Esophagus squamous epithelium (tissue), 5 donors: Measurements from ENCODE around the gene NELL1. TPM values are rescaled to one million over a fixed set of nuclear protein-coding genes. Genes with fewer than 3 reads are reported as not detected.
A peak's percentile ranks its signal among the peaks of the same experiment; 100 is the strongest.

Source experiments
- DNase-seq: peaks from one replicate; lab custom pipeline; 2025; lab: John Stamatoyannopoulos, UW
- H3K27ac ChIP-seq, 4 donors: fragments of 200-600 bp; sonication (generic); one replicate each; pipeline ENCODE4 v1.5.1; 2016 to 2019; ENCODE audit warnings: mild to moderate bottlenecking in 1 of 4
- H3K27me3 ChIP-seq, 4 donors: fragments of 200-600 bp; sonication (generic); 1 replicate in 3 of 4; 2 replicates in 1 of 4; pipeline versions ENCODE4 v1.5.1 to v1.6.0; 2017 to 2021; ENCODE audit warnings: antibody characterized with exemption in 1 of 4
- H3K36me3 ChIP-seq, 3 donors: fragments of 200-600 bp; sonication (generic); one replicate each; pipeline ENCODE4 v1.5.1; 2016 to 2019
- H3K4me1 ChIP-seq, 3 donors: fragments of 200-600 bp; sonication (generic); one replicate each; pipeline ENCODE4 v1.5.1; 2017 to 2019
- H3K4me3 ChIP-seq, 4 donors: fragments of 200-600 bp; sonication (generic); 1 replicate in 3 of 4; 2 replicates in 1 of 4; pipeline ENCODE4 v1.5.1; 2016 to 2019; ENCODE audit warnings: mild to moderate bottlenecking in 2 of 4, moderate library complexity in 1 of 4
- H3K9me3 ChIP-seq, 3 donors: fragments of 200-600 bp; sonication (generic); one replicate each; pipeline ENCODE4 v1.5.1; 2016 to 2019
- POLR2A ChIP-seq, 4 donors: fragments of 450-650 bp; IDR thresholded peaks; one replicate each; pipeline ENCODE4 v1.6.1; 2017; ENCODE audit warnings: antibody characterized with exemption in 4 of 4, mild to moderate bottlenecking in 4 of 4, moderate library complexity in 3 of 4
- WGBS, 2 donors: methylation state at CpG; one replicate each; pipeline ENCODE4 v1.1.5; 2018; 5-methylcytosine and 5-hydroxymethylcytosine counted together
- intact Hi-C: fragments of 100-400 bp; cut with DNase I; formaldehyde crosslinking; loops from one replicate; pipeline ENCODE4 v1.15.0; 2022
- total RNA-seq, 4 donors: library from RNA; depleted of rRNA; stranded (reverse); fragments of >200 nt; gene quantifications; one replicate each; pipeline ENCODE4 v1.1.0, GENCODE V29; 2016
- TF ChIP-seq, protein P1 (sequence below), 6 experiments: fragments of 450-650 bp in 4 of 6; fragments of 200-600 bp in 2 of 6; sonication (generic) in 2 of 6; IDR thresholded peaks; one replicate each; pipeline ENCODE4 v1.5.1; 2016 to 2019; ENCODE audit warnings: antibody characterized with exemption in 6 of 6, mild to moderate bottlenecking in 4 of 6, moderate library complexity in 4 of 6
- donor health status: DM: yes; HTN: yes; CAD: no.

The NELL1 gene
- total RNA-seq, 4 donors from 2014 or later, result 1.5 TPM; not detected in 3

DNA sequence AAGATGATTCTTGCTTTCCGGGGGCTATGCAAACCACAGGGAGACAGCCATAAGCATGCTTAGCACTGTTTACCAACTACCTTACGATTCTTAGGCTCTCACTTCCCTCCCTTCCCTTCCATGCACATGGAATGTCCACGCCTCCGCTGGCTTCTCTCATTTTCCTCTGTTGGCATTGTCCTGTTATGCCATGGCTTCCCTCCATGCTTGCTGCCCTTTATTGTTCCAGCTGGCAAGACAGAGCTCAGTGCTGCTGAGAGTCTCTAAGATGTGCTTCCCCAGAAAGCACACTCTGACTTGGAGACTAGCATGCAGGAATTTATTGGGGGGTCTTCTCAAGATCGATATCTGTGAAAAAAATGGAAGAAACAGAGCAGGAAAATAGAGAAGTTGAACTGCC, 379.2 kb downstream of the NELL1 start:
- Histone ChIP-seq H3K9me3 (no peaks in the 10 kb centered on the region), H3K36me3 (no peaks in the 10 kb centered on the region), H3K27ac (no peak overlapping the region), H3K4me1 (no peaks in the 10 kb centered on the region), H3K27me3 (no peaks in the 10 kb centered on the region), H3K4me3 (no peak overlapping the region)
- 60 to 66% methylated on average over 5 of the region's 5 CpGs for WGBS, 2 donors
- TF ChIP-seq POLR2A (IDR thresholded peaks at IDR 0.05), result no peak
- TF ChIP-seq, protein P1, sequence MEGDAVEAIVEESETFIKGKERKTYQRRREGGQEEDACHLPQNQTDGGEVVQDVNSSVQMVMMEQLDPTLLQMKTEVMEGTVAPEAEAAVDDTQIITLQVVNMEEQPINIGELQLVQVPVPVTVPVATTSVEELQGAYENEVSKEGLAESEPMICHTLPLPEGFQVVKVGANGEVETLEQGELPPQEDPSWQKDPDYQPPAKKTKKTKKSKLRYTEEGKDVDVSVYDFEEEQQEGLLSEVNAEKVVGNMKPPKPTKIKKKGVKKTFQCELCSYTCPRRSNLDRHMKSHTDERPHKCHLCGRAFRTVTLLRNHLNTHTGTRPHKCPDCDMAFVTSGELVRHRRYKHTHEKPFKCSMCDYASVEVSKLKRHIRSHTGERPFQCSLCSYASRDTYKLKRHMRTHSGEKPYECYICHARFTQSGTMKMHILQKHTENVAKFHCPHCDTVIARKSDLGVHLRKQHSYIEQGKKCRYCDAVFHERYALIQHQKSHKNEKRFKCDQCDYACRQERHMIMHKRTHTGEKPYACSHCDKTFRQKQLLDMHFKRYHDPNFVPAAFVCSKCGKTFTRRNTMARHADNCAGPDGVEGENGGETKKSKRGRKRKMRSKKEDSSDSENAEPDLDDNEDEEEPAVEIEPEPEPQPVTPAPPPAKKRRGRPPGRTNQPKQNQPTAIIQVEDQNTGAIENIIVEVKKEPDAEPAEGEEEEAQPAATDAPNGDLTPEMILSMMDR (IDR thresholded peaks at IDR 0.05), result no peak
- no peak for DNase-seq
- intact Hi-C loops, result no loop called here

DNA sequence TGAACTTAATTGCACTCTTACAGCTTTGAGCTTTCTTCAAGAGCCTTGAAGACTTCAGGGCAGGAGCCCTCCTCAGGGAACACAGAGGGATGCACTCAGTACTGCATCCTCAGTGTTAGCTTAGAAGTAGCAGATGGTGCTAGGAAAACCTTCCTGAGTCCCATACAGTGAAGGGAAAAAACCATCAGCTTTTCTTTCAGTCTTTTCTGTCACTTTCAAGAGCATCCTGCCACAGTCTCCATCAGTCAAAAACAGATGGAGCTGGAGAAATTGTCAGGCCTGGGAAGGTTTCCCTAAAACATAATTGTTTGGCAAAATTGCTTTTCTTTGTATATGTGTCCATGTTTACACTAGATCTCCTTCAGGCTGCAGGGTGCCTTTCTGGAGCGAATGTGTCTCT, 384.1 kb downstream of the NELL1 start:
- 38 to 58% methylated on average over 1 of the region's 1 CpG for WGBS, 2 donors
- TF ChIP-seq POLR2A (IDR thresholded peaks at IDR 0.05), result no peak
- TF ChIP-seq, protein P1 (IDR thresholded peaks at IDR 0.05), result no peak

DNA sequence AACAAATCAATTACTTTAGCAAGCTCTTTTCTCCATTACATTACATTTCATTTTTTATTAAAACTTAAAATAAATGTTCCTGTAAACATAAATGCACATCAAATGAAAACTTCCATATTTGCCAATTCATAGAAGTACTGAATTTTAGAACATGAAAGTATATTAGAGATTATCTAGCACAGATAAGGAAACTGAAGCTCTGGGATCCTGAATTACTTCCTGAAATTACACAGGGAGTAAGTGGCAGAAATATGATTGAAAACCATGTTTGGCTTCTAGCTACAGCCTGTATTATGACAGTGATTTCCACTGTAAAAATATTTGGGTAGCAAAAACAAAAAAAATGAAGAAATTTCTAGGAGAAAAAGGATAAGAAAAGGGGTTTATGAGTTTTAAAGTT, 387.3 kb downstream of the NELL1 start:
- no peaks in the 10 kb centered on the region for H3K9me3 ChIP-seq
- H3K36me3 ChIP-seq, result no peaks in the 10 kb centered on the region
- H3K4me3 ChIP-seq, result no peak overlapping the region
- no peaks in the 10 kb centered on the region for H3K4me1 ChIP-seq
- no peaks in the 10 kb centered on the region for H3K27me3 ChIP-seq
- DNase-seq, result no peak
- intact Hi-C loops, result no loop called here
- TF ChIP-seq, protein P1 (IDR thresholded peaks at IDR 0.05), result no peak
- no peak for TF ChIP-seq POLR2A (IDR thresholded peaks at IDR 0.05)
- H3K27ac ChIP-seq, result no peak overlapping the region

More for the DNA sequence above, 384.1 kb downstream of the NELL1 start:
- Histone ChIP-seq H3K9me3 (no peaks in the 10 kb centered on the region), H3K27me3 (no peaks in the 10 kb centered on the region), H3K4me1 (no peaks in the 10 kb centered on the region), H3K36me3 (no peaks in the 10 kb centered on the region), H3K4me3 (no peak overlapping the region), H3K27ac (no peak overlapping the region)
- intact Hi-C loops, result no loop called here
- DNase-seq, result no peak

DNA sequence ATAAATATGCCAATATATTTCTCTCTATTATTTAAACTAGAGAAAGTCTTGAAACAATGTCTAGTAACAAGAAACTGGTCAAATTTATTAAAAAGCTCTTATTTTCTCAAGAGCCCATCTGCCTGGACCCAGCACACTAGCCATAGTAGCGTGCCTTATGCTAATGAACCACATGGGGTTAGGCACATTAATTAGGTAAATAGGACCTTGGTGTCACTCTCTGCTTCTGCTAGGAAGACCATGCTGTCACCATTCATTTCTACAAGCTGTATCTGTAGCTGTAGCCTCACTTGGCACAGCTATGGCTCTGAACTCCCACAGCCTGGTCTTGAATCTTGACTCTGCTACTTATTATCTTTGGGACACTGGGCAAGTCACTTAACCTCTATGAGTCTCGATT, 390.5 kb downstream of the NELL1 start:
- peaks cover 0 to 8% (median 0%) of the 10 kb centered on the region in 3 donors for H3K9me3 ChIP-seq
- no peaks in the 10 kb centered on the region for H3K4me1 ChIP-seq
- H3K36me3 ChIP-seq, result no peaks in the 10 kb centered on the region
- intact Hi-C loops, result no loop called here
- 56 to 72% methylated on average over 2 of the region's 2 CpGs for WGBS, 2 donors
- DNase-seq, result no peak
- H3K27me3 ChIP-seq, result no peaks in the 10 kb centered on the region
- no peak for TF ChIP-seq POLR2A (IDR thresholded peaks at IDR 0.05)
- TF ChIP-seq, protein P1 (IDR thresholded peaks at IDR 0.05), result no peak
- H3K27ac ChIP-seq, result no peak overlapping the region
- no peak overlapping the region for H3K4me3 ChIP-seq

DNA sequence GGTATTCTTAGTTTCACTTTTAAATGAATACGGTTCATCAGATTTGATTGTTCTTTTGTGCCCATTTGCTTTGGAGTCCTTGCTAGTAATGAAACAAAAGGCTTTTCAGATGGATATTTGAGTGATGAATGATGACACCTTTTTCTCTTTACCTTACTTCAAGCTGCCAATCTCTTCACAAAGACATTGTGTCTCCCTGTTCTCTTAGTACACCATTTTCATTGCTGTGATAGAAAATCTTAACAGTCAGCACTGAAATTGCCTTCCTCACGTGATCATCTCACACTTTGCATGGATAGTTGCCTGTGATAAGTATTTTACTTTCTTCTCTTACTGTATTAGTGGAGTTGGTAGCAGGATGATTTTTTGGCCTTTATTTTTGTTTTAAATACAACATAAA, 396.6 kb downstream of the NELL1 start:
- 41 to 50% methylated on average over 2 of the region's 2 CpGs for WGBS, 2 donors

More for the DNA sequence above, 396.6 kb downstream of the NELL1 start:
- Histone ChIP-seq H3K27me3 (no peaks in the 10 kb centered on the region), H3K4me1 (no peaks in the 10 kb centered on the region), H3K36me3 (no peaks in the 10 kb centered on the region), H3K27ac (no peak overlapping the region), H3K9me3 (peaks cover 0 to 8% (median 0%) of the 10 kb centered on the region in 3 donors), H3K4me3 (peak overlapping the region in 1 of 4 donors; percentile 41)
- TF ChIP-seq, protein P1 (IDR thresholded peaks at IDR 0.05), result no peak
- TF ChIP-seq POLR2A (IDR thresholded peaks at IDR 0.05), result no peak
- intact Hi-C loops, result no loop called here
- DNase-seq, result no peak
